ENCODE measurements around the gene PAWR.
"Not testable (repeated sequence)": the region's sequence is repeated elsewhere in the genome, so short reads cannot be mapped to it uniquely, and the experiment has no call there.

Gene PAWR

DNA sequence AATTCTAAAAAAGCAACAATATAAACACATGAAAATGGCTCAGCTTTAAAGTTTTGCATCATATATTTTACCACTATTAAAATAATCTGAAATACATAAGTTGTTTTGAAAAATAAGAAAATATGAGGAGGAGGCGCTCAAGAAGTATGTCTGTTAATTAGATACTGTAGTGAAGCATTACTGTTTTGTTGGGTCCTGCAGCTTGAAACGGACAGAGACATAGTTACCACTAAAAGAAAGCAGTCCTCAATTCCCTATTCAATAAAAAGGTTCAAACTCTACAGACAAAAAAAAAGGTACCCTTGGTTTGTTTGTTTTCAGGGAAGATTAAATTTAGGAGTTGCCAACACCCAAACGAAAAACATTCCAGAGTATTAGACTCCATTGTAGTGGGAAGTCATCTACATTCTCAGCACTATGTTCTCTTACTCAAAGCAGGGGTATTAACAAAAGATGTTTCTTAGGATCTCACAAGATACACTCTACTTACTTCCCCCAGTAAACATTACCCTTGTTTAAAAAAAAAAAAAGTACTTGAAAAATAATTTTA lies 3.0 kb downstream of the PAWR start:
- Histone ChIP-seq H3K9me3 (no peaks in the 10 kb centered on the region), H3K36me3 (no peaks in the 10 kb centered on the region), H3K4me1 (peaks cover 31% of the 10 kb centered on the region), H3K27me3 (peaks cover 43% of the 10 kb centered on the region), H3K4me2 (peak overlapping the region; percentile 88), H3K27ac (no peak overlapping the region), H3K4me3 (peak overlapping the region; percentile 98), H3K9ac (peak overlapping the region; percentile 84), H4K20me1 (peaks cover 65% of the 10 kb centered on the region)
- no peak for TF ChIP-seq Cebpa-rat (IDR thresholded peaks at IDR 0.05)

DNA sequence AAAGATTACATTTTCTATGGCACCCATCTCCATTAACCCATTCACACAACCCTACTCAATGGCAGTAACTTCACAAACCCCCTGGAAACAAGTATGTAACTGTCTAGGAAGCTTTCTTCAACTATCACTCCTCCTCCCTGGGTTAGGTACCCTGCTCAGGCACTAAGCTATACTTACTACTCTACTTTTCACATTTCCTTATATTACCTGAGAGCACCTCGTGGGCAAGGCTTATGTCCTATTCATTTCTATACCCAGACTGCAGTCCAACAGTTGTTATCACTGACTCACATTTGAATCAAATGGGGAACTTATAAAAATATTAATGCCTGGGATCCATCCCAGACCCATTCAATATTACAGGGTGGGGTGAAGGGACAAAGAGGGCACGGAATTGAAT lies 4.6 kb downstream of the PAWR start:
- Histone ChIP-seq H3K4me3 (no peak overlapping the region), H3K9ac (no peak overlapping the region), H3K4me2 (peak overlapping the region; percentile 88), H4K20me1 (peaks cover 66% of the 10 kb centered on the region), H3K27ac (no peak overlapping the region), H3K9me3 (no peaks in the 10 kb centered on the region), H3K36me3 (no peaks in the 10 kb centered on the region), H3K27me3 (peaks cover 26% of the 10 kb centered on the region), H3K4me1 (peaks cover 29% of the 10 kb centered on the region)
- TF ChIP-seq Cebpa-rat (IDR thresholded peaks at IDR 0.05), result no peak

DNA sequence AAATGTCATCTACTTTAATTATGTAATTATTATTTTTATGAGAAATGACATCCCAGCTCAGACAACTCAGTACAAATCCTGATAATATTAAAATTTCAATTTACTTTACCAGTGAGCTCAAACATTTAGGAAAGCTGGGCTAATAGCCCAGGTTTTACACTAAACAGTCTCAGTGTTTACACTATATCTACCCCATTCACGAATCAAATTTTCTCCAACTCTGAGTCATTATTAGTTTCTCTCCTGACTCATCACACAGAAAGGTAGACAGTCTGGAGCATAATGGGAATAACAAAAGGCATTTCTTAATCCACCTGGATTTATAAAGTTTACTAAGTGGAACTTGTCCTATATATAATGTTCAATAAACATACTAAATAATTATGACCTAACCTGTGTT lies 5.7 kb downstream of the PAWR start:
- Histone ChIP-seq H3K27me3 (peaks cover 15% of the 10 kb centered on the region), H4K20me1 (peaks cover 73% of the 10 kb centered on the region), H3K36me3 (0 out of 2 replicates have a peak, but pooled peaks cover 7% of the 10 kb centered on the region), H3K27ac (no peak overlapping the region), H3K4me3 (no peak overlapping the region), H3K4me1 (peaks cover 28% of the 10 kb centered on the region), H3K4me2 (no peak overlapping the region), H3K9ac (no peak overlapping the region), H3K9me3 (no peaks in the 10 kb centered on the region)
- TF ChIP-seq Cebpa-rat (IDR thresholded peaks at IDR 0.05), result no peak

DNA sequence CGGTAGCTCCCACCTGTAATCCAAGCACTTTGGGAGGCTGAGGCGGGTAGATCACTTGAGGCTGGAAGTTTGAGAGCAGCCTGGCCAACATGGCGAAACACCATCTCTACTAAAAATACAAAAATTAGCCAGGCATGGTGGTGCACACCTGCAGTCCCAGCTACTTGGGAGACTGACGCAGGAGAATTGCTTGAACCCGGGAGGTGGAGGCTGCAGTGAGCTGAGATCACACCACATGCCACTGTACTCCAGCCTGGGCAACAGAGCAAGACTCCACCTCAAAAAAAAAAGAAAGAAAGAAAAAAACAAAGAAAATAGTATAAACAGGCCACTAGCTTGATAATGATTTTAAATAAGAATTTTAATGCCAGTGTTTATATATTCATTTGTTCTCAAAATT lies 6.4 kb downstream of the PAWR start:
- Histone ChIP-seq H4K20me1 (peaks cover 80% of the 10 kb centered on the region), H3K4me1 (peaks cover 28% of the 10 kb centered on the region)
- not testable (repeated sequence) for H3K4me2 ChIP-seq, H3K9ac ChIP-seq, H3K27me3 ChIP-seq, H3K4me3 ChIP-seq, H3K27ac ChIP-seq, H3K9me3 ChIP-seq, H3K36me3 ChIP-seq

DNA sequence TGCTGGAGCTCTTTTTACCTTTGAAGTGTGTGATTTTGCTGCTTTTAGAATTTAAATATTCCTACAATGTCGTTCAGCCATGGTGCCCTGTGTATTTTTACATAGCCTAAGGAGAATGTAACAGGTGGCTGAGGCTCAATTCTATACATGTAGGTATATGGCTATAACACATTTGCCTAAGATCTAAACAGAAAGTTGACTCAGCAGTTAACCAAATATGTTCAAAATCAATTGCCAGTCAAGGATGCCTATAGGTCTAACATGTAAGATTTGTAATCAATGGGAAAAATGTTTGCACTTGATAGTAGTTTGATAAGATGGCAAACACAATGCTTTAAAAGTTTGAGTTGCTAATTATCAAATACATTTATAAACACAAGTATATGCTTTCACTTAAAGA lies 8.2 kb downstream of the PAWR start:
- no peak overlapping the region for H3K4me3 ChIP-seq
- H4K20me1 ChIP-seq, result peaks cover 90% of the 10 kb centered on the region
- no peak for TF ChIP-seq Cebpa-rat (IDR thresholded peaks at IDR 0.05)
- H3K36me3 ChIP-seq, result 0 out of 2 replicates have a peak, but pooled peaks cover 7% of the 10 kb centered on the region
- no peak overlapping the region for H3K4me2 ChIP-seq
- peaks cover 23% of the 10 kb centered on the region for H3K4me1 ChIP-seq
- no peaks in the 10 kb centered on the region; the same call in 1 of the 2 replicates for H3K27me3 ChIP-seq
- H3K27ac ChIP-seq, result no peak overlapping the region
- H3K9ac ChIP-seq, result no peak overlapping the region
- no peaks in the 10 kb centered on the region for H3K9me3 ChIP-seq

DNA sequence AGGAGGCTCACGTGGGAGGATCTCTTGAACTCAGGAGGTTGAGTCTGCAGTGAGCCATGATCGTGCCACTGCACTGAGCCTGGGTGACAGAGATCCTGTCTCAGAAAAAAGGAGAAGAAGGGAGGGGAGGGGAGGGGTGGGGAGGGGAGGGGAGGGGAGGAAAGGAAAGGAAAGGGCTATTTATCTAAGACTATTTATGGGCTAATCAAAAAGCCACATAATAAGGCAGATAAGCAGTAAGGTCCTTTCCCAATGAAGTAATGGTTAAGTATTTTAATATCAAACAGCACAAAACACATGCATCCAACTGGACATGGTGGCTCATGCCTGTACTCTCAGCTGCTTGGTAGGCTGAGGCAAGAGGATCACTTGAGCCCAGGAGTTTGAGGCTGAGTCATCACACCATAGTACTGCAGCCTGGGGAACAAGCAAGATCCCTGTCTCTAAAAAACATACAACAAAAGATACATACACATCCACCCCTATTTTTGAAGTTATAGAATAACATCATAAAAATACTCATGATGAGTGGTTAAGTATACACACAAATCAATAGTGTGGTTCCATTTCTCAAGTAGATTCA lies 9.7 kb downstream of the PAWR start:
- Histone ChIP-seq H3K27ac (no peak overlapping the region), H3K9me3 (peaks cover 3% of the 10 kb centered on the region; the same call in 1 of the 2 replicates), H3K36me3 (0 out of 2 replicates have a peak, but pooled peaks cover 7% of the 10 kb centered on the region), H3K4me1 (peaks cover 8% of the 10 kb centered on the region; the same call in 1 of the 2 replicates), H4K20me1 (peaks cover 79% of the 10 kb centered on the region), H3K4me3 (no peak overlapping the region), H3K27me3 (no peaks in the 10 kb centered on the region), H3K9ac (no peak overlapping the region), H3K4me2 (no peak overlapping the region)
- TF ChIP-seq Cebpa-rat (IDR thresholded peaks at IDR 0.05), result no peak

DNA sequence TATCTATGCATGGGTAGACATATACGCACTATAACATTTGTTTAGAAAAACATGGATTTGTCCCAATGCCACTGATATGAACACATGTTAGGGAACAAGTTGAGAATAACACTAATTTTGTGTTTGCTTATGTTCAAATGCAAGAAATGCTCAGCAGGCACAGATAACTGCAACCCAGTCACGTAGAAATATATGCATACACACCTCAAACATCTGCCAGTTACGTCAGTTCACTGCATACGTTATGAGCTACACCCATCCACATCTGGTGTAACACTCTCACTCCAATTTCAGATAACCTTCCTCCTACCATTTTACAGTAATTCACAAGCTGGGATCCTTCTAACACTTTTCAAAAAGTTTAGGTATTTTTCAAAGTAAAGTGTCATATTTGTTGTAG lies 10.7 kb downstream of the PAWR start:
- Histone ChIP-seq H3K4me2 (no peak overlapping the region), H3K9me3 (peaks cover 11% of the 10 kb centered on the region), H3K4me1 (peaks cover 4% of the 10 kb centered on the region; the same call in 1 of the 2 replicates), H3K36me3 (peaks cover 15% of the 10 kb centered on the region; the same call in 1 of the 2 replicates), H3K4me3 (no peak overlapping the region), H3K27ac (no peak overlapping the region), H4K20me1 (peaks cover 69% of the 10 kb centered on the region), H3K27me3 (no peaks in the 10 kb centered on the region), H3K9ac (no peak overlapping the region)
- TF ChIP-seq Cebpa-rat (IDR thresholded peaks at IDR 0.05), result no peak

DNA sequence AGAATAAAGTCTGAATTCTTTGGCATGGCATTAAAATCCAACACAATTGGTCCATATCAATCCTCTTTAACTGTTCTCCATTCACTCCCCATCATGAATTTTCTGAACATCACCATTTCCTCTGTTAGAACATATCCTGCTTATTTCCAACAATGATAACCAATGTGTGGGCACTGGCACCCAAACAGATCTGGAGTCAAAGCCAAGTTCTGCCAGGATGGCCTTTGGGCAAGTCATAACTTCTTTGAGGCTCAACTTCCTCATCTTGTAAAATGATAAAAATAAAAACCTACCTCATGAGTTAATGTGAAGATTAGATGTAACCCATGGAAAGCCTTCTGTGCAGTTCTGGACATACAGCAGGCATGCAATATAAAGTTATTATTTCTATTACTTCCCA lies 12.5 kb downstream of the PAWR start:
- H3K4me3 ChIP-seq, result no peak overlapping the region
- no peak overlapping the region for H3K27ac ChIP-seq
- no peak overlapping the region for H3K4me2 ChIP-seq
- H3K4me1 ChIP-seq, result peaks cover 4% of the 10 kb centered on the region; the same call in 1 of the 2 replicates
- H3K27me3 ChIP-seq, result no peaks in the 10 kb centered on the region
- no peak overlapping the region for H3K9ac ChIP-seq
- H3K9me3 ChIP-seq, result peaks cover 28% of the 10 kb centered on the region
- no peak for TF ChIP-seq Cebpa-rat (IDR thresholded peaks at IDR 0.05)
- peaks cover 51% of the 10 kb centered on the region for H4K20me1 ChIP-seq
- peaks cover 20% of the 10 kb centered on the region; the same call in 1 of the 2 replicates for H3K36me3 ChIP-seq

DNA sequence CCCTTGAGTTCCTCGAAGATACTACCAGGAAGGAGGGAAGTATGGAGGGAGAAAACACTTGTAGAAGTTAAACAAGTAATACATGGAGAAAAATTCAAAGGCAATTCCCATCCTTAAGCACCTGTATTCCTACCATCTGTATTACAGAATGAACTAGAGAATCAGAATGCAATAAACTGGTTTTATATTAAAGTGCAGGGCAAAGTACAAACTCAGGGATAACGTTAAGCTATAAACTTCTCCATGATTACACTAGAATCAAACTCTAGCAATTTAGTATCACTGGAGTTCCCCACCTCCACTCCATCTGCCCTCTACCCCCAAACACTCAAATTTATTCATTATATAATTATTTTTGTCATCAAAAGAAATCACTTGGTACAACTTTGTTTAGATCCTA lies 13.1 kb downstream of the PAWR start:
- Histone ChIP-seq H3K4me1 (peaks cover 4% of the 10 kb centered on the region; the same call in 1 of the 2 replicates), H3K27ac (no peak overlapping the region), H3K4me2 (no peak overlapping the region), H3K4me3 (no peak overlapping the region), H3K36me3 (peaks cover 20% of the 10 kb centered on the region; the same call in 1 of the 2 replicates), H3K9me3 (peaks cover 33% of the 10 kb centered on the region), H4K20me1 (peaks cover 45% of the 10 kb centered on the region), H3K27me3 (no peaks in the 10 kb centered on the region), H3K9ac (no peak overlapping the region)
- no peak for TF ChIP-seq Cebpa-rat (IDR thresholded peaks at IDR 0.05)

DNA sequence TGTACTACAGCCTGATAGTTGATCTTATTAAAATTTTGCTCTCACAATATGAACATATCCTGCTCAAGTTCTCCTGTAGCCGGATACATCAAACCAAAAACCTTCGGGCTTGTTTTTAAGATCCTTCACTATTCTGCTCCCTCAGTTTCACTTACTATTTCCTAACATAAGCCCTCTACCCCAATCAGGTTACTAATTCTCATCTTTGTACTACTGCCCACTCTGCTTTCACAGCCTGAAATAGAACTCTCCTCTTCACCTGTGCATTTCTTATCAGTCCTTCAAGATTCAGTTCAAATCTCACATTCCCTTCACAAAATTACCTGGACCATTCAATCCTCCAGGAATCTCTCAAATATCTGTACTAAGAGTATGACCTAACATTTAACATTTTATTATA lies 14.2 kb downstream of the PAWR start:
- no peak for TF ChIP-seq Cebpa-rat (IDR thresholded peaks at IDR 0.05)
- Histone ChIP-seq H3K4me1 (no peaks in the 10 kb centered on the region; the same call in 1 of the 2 replicates), H4K20me1 (peaks cover 44% of the 10 kb centered on the region), H3K27ac (no peak overlapping the region), H3K27me3 (no peaks in the 10 kb centered on the region), H3K9ac (no peak overlapping the region), H3K9me3 (peaks cover 42% of the 10 kb centered on the region), H3K4me2 (no peak overlapping the region), H3K4me3 (no peak overlapping the region), H3K36me3 (peaks cover 24% of the 10 kb centered on the region)

All from BLaER1 (cell line).